HepG2 (cell line): ENCODE measurements around the gene SETD1A. TPM values are rescaled to one million over a fixed set of nuclear protein-coding genes. Genes with fewer than 3 reads are reported as not detected.

Experiments
- ATF7 ChIP-seq, 2 experiments: fragments of 450-650 bp in 1 of 2; sonication (generic) in 1 of 2; formaldehyde crosslinking in 1 of 2; IDR thresholded peaks; 2 replicates each; pipeline versions ENCODE4 v1.4.0 to v1.6.1; 2016 to 2020; ENCODE audit warnings: antibody characterized with exemption in 1 of 2, mild to moderate bottlenecking in 1 of 2, missing genetic modification reagents in 1 of 2
- HNF1A ChIP-seq, 2 experiments: sonication (generic) in 1 of 2; formaldehyde crosslinking in 1 of 2; IDR thresholded peaks; 2 replicates each; pipeline versions ENCODE4 v1.4.0 to v1.6.1; 2016 to 2020; ENCODE audit warnings: borderline replicate concordance in 1 of 2, low read depth in 1 of 2, mild to moderate bottlenecking in 1 of 2, missing genetic modification reagents in 1 of 2
- MBNL3 ChIP-seq: fragments of 250-450 bp; sonication (Bioruptor Pico); conservative IDR thresholded peaks from 2 replicates; pipeline ENCODE4 v1.8.0; 2022; ENCODE audit warnings: mild to moderate bottlenecking, inconsistent platforms
- MNT ChIP-seq: fragments of 450-650 bp; IDR thresholded peaks from 2 replicates; pipeline ENCODE4 v1.6.1; 2016
- NBN ChIP-seq: fragments of 450-650 bp; conservative IDR thresholded peaks from 2 replicates; pipeline ENCODE4 v1.6.1; 2017
- NFKB2 ChIP-seq: sonication (generic); formaldehyde crosslinking; IDR thresholded peaks from 2 replicates; pipeline ENCODE4 v1.4.0; 2020; ENCODE audit warnings: missing genetic modification reagents, borderline replicate concordance
- PBX2 ChIP-seq: IDR thresholded peaks from 2 replicates; pipeline ENCODE4 v1.6.1; 2016; ENCODE audit warnings: control low read depth
- RFX1 ChIP-seq: fragments of 450-650 bp; IDR thresholded peaks from 2 replicates; pipeline ENCODE4 v1.6.1; 2017
- TBL1XR1 ChIP-seq: fragments of 150-350 bp; IDR thresholded peaks from 2 replicates; pipeline ENCODE4 v1.6.1; 2014; ENCODE audit warnings: borderline replicate concordance, low read length; ENCODE audit not compliant: partially characterized antibody
- ZBTB37 ChIP-seq: sonication (generic); formaldehyde crosslinking; IDR thresholded peaks from 2 replicates; pipeline ENCODE4 v1.4.0; 2020; ENCODE audit warnings: mild to moderate bottlenecking, missing genetic modification reagents
- ZGPAT ChIP-seq: IDR thresholded peaks from 2 replicates; pipeline ENCODE4 v1.6.1; 2016; ENCODE audit warnings: mild to moderate bottlenecking
- ZMYM4 ChIP-seq: sonication (generic); formaldehyde crosslinking; IDR thresholded peaks from 2 replicates; pipeline ENCODE4 v1.8.1; 2023; ENCODE audit warnings: mild to moderate bottlenecking, missing genetic modification reagents
- ZNF30 ChIP-seq: sonication (generic); formaldehyde crosslinking; IDR thresholded peaks from 2 replicates; pipeline ENCODE4 v1.5.0; 2020; ENCODE audit warnings: mild to moderate bottlenecking, missing genetic modification reagents
- ZNF414 ChIP-seq: sonication (generic); formaldehyde crosslinking; IDR thresholded peaks from 2 replicates; pipeline ENCODE4 v1.5.0; 2020; ENCODE audit warnings: missing genetic modification reagents
- ZNF496 ChIP-seq: sonication (generic); formaldehyde crosslinking; IDR thresholded peaks from 2 replicates; pipeline ENCODE4 v1.8.1; 2023; ENCODE audit warnings: mild to moderate bottlenecking, moderate library complexity, missing genetic modification reagents; ENCODE audit not compliant: insufficient replicate concordance
- ZSCAN21 ChIP-seq: sonication (generic); formaldehyde crosslinking; IDR thresholded peaks from 2 replicates; pipeline ENCODE4 v1.8.0; 2022; ENCODE audit warnings: mild to moderate bottlenecking, missing genetic modification reagents, moderate library complexity, borderline replicate concordance
- polyA plus RNA-seq, 8 experiments: library from polyadenylated mRNA; depleted of rRNA in 3 of 8; stranded (reverse) in 7 of 8; unstranded in 1 of 8; fragments of >200 nt; fragmentation: Illumina TruSeq in 4 of 8; extraction: Trizol in 4 of 8; gene quantifications; 2 replicates each; pipeline versions ENCODE4 v1.2.1 to v1.2.3, GENCODE V29; 2011 to 2016; ENCODE audit warnings: low read depth in 4 of 8, missing spikeins in 1 of 8, mixed read lengths in 1 of 8; ENCODE audit not compliant: insufficient read depth in 1 of 8
- total RNA-seq, 5 experiments: library from RNA; depleted of rRNA; stranded (reverse); fragments of >200 nt; fragmentation: Illumina TruSeq; extraction: Trizol; gene quantifications; 2 replicates each; pipeline ENCODE4 v1.2.3, GENCODE V29; 2016; ENCODE audit warnings: low read depth in 1 of 5

The SETD1A gene
- total and polyA plus RNA-seq, 2 of the 13 experiments (the other 11 are each of a cell fraction or from before 2014, with no cell fraction given), result 3.8 to 5.6 TPM

- TF ChIP-seq ZSCAN21 (CRISPR knock-in tag) (peak; percentile 54; the same call in 1 of the 2 replicates), ZBTB37 (CRISPR knock-in tag) (peak; percentile 79; the same call in 1 of the 2 replicates), NFKB2 (CRISPR knock-in tag) (no peak), ATF7 (IDR thresholded peaks at IDR 0.05) (no peak), ATF7 (CRISPR knock-in tag; IDR thresholded peaks at IDR 0.05) (0 out of 2 replicates have a peak, but pooled peaks have one; percentile 21), TBL1XR1 (peak; percentile 61), MBNL3 (CRISPR knock-in tag) (no peak), ZNF414 (peak; percentile 9; the same call in 1 of the 2 replicates), ZGPAT (CRISPR knock-in tag) (peak; percentile 27; the same call in 1 of the 2 replicates), ZMYM4 (CRISPR knock-in tag) (no peak), PBX2 (CRISPR knock-in tag) (no peak), ZNF496 (CRISPR knock-in tag) (no peak), ZNF30 (CRISPR knock-in tag) (no peak), RFX1 (no peak), MNT (no peak), NBN (no peak), HNF1A (IDR thresholded peaks at IDR 0.05; ENCODE audit: low read depth) (peak; percentile 41; the same call in 1 of the 2 replicates), HNF1A (CRISPR knock-in tag; IDR thresholded peaks at IDR 0.05; ENCODE audit: borderline replicate concordance) (peak; percentile 50; the same call in 1 of the 2 replicates)
Observed at GRCh38 chr16:30998852-30999761, 41.6 kb downstream of the SETD1A start (continued).
